IMR-90 (cell line): ENCODE measurements around the gene TCOF1. TPM values are rescaled to one million over a fixed set of nuclear protein-coding genes. Genes with fewer than 3 reads are reported as not detected.

Experiments used
- ATAC-seq: fragments of 200-7000 bp; cut with Tn5 transposase; 2 replicates; pipeline ENCODE4 v1.9.1; 2020; ENCODE audit warnings: low read depth, mild to moderate bottlenecking, moderate library complexity
- BruUV-seq: library from RNA; stranded (reverse); fragments of 400-500 nt; replicated peaks from 2 replicates; lab custom pipeline; 2021; lab: Mats Ljungman, UMichigan
- CTCF ChIA-PET: fragments of 300-600 bp; formaldehyde crosslinking; extraction: SDS; loops from one replicate; lab custom pipeline; 2021; ENCODE audit warnings: antibody characterized with exemption; lab: Yijun Ruan, JAX
- POLR2A ChIA-PET: fragments of 300-600 bp; sonication (Branson Sonifier 250); formaldehyde crosslinking; loops from one replicate; lab custom pipeline; 2022; ENCODE audit warnings: antibody characterized with exemption; ENCODE audit not compliant: unreplicated experiment; lab: Charles Lee
- DNase-seq: peaks from one replicate; pipeline ENCODE4 v3.0.0; 2013
- H2AFZ ChIP-seq: replicated peaks from 2 replicates; pipeline ENCODE3; 2013; ENCODE audit warnings: low read length, mild to moderate bottlenecking; ENCODE audit not compliant: poor library complexity
- H2AK5ac ChIP-seq: 2 replicates; pipeline ENCODE4 v1.6.1; 2013; ENCODE audit warnings: low read depth, low read length, inconsistent platforms
- H2AK9ac ChIP-seq: replicated peaks from 2 replicates; pipeline ENCODE3; 2013; ENCODE audit warnings: mild to moderate bottlenecking, low read depth, low read length, moderate library complexity; ENCODE audit not compliant: poor library complexity
- H2BK120ac ChIP-seq: 2 replicates; pipeline ENCODE4 v1.6.1; 2013; ENCODE audit warnings: low read depth, low read length, inconsistent platforms
- H2BK15ac ChIP-seq: 3 replicates; pipeline ENCODE4 v1.6.1; 2013; ENCODE audit warnings: low read depth, low read length, inconsistent platforms
- H2BK20ac ChIP-seq: 2 replicates; pipeline ENCODE4 v1.6.1; 2013; ENCODE audit warnings: low read depth, mild to moderate bottlenecking, inconsistent platforms, low read length, moderate library complexity
- H2BK5ac ChIP-seq: 2 replicates; pipeline ENCODE4 v1.6.1; 2013; ENCODE audit warnings: mild to moderate bottlenecking, low read depth, low read length, inconsistent platforms; ENCODE audit not compliant: poor library complexity, severe bottlenecking
- H3K14ac ChIP-seq: replicated peaks from 2 replicates; pipeline ENCODE4 v1.6.1; 2013; ENCODE audit warnings: low read depth, low read length, inconsistent platforms
- H3K18ac ChIP-seq: 2 replicates; pipeline ENCODE4 v1.6.1; 2013; ENCODE audit warnings: low read depth, low read length, control low read depth
- H3K23ac ChIP-seq: 2 replicates; pipeline ENCODE4 v1.6.1; 2013; ENCODE audit warnings: low read depth, low read length, inconsistent platforms
- H3K27ac ChIP-seq: 2 replicates; pipeline ENCODE4 v1.5.1; 2013; ENCODE audit warnings: mild to moderate bottlenecking, control low read depth, low read length; ENCODE audit not compliant: insufficient read depth
- H3K27me3 ChIP-seq: 2 replicates; pipeline ENCODE4 v1.6.1; 2013; ENCODE audit warnings: low read length; ENCODE audit not compliant: control insufficient read depth, insufficient read depth
- H3K36me3 ChIP-seq: 2 replicates; pipeline ENCODE4 v1.6.1; 2013; ENCODE audit warnings: low read length, mixed read lengths; ENCODE audit not compliant: control insufficient read depth, insufficient read depth
- H3K4ac ChIP-seq: 2 replicates; pipeline ENCODE4 v1.6.1; 2013; ENCODE audit warnings: low read depth, low read length, inconsistent platforms
- H3K4me1 ChIP-seq: 2 replicates; pipeline ENCODE4 v1.6.1; 2013; ENCODE audit warnings: low read length, mixed read lengths; ENCODE audit not compliant: control insufficient read depth, insufficient read depth
- H3K4me2 ChIP-seq: 2 replicates; pipeline ENCODE4 v1.6.1; 2013; ENCODE audit warnings: low read depth, mild to moderate bottlenecking, control low read depth, low read length, moderate library complexity
- H3K4me3 ChIP-seq: 2 replicates; pipeline ENCODE4 v1.5.1; 2013; ENCODE audit warnings: low read depth, mild to moderate bottlenecking, control low read depth, low read length, moderate library complexity; ENCODE audit not compliant: insufficient read depth
- H3K56ac ChIP-seq: 2 replicates; pipeline ENCODE4 v1.6.1; 2013; ENCODE audit warnings: low read length, inconsistent platforms; ENCODE audit not compliant: insufficient read depth; ENCODE audit errors: extremely low read depth
- H3K79me1 ChIP-seq, 2 experiments: 2 replicates each; pipeline ENCODE4 v1.6.1; 2013; ENCODE audit warnings: low read length in 2 of 2, inconsistent platforms in 1 of 2, low read depth in 1 of 2
- H3K9ac ChIP-seq: 2 replicates; pipeline ENCODE4 v1.6.1; 2013; ENCODE audit warnings: low read depth, low read length, control low read depth
- H3K9me1 ChIP-seq: 2 replicates; pipeline ENCODE4 v1.6.1; 2013; ENCODE audit warnings: low read length, inconsistent platforms; ENCODE audit not compliant: insufficient read depth
- H3K9me3 ChIP-seq: 2 replicates; pipeline ENCODE4 v1.6.1; 2013; ENCODE audit warnings: low read length; ENCODE audit not compliant: control insufficient read depth, insufficient read depth
- H4K20me1 ChIP-seq: 2 replicates; pipeline ENCODE4 v1.6.1; 2013; ENCODE audit warnings: low read length, inconsistent platforms; ENCODE audit not compliant: insufficient read depth
- H4K5ac ChIP-seq: 2 replicates; pipeline ENCODE4 v1.6.1; 2013; ENCODE audit warnings: mild to moderate bottlenecking, low read depth, low read length, control low read depth
- H4K8ac ChIP-seq, 2 experiments: 2 replicates each; pipeline ENCODE4 v1.6.1; 2013; ENCODE audit warnings: low read depth in 2 of 2, low read length in 2 of 2, control low read depth in 1 of 2, inconsistent platforms in 1 of 2
- H4K91ac ChIP-seq: 2 replicates; pipeline ENCODE4 v1.6.1; 2013; ENCODE audit warnings: low read depth, low read length, inconsistent platforms; ENCODE audit not compliant: insufficient read depth
- MAFK ChIP-seq: IDR thresholded peaks from 2 replicates; pipeline ENCODE4 v1.6.1; 2012; ENCODE audit warnings: low read depth, low read length, improper control_type of control experiment
- RFX5 ChIP-seq: IDR thresholded peaks from 2 replicates; pipeline ENCODE4 v1.8.0; 2012; ENCODE audit warnings: low read depth, mild to moderate bottlenecking, low read length, moderate library complexity
- WGBS, 2 experiments: methylation state at CpG; one replicate each; pipeline versions ENCODE4 v1.1.5 to v1.1.7; 2013; ENCODE audit warnings: missing lambda C conversion rate in 2 of 2; ENCODE audit not compliant: insufficient read length in 1 of 2; ENCODE audit errors: extremely low coverage in 2 of 2; 5-methylcytosine and 5-hydroxymethylcytosine counted together
- dilution Hi-C: fragments of 300-500 bp; cut with HindIII; formaldehyde crosslinking; loops from one replicate; pipeline ENCODE4 v1.14.3; 2018; ENCODE audit warnings: low sequenced_read_pairs; ENCODE audit not compliant: unreplicated experiment
- in situ Hi-C: fragments of 300-500 bp; cut with MboI; formaldehyde crosslinking; loops from 3 replicates; pipeline ENCODE4 v1.14.3; 2019; ENCODE audit warnings: low sequenced_read_pairs, inconsistent platforms, mixed read lengths
- intact Hi-C: fragments of 100-400 bp; cut with micrococcal nuclease; formaldehyde crosslinking; loops from 2 replicates; pipeline ENCODE4 v1.10.0; 2022
- polyA plus RNA-seq, 3 experiments: library from polyadenylated mRNA; depleted of rRNA; stranded (reverse); fragments of >200 nt; gene quantifications; 2 replicates each; pipeline ENCODE4 v1.2.3, GENCODE V29; 2012; ENCODE audit warnings: low replicate concordance in 1 of 3
- total RNA-seq: library from RNA; depleted of rRNA; stranded (reverse); fragments of >200 nt; gene quantifications from 2 replicates; pipeline ENCODE4 v1.2.3, GENCODE V29; 2012

Gene TCOF1
- total and polyA plus RNA-seq, 2 of the 4 experiments (the other 2 are of a cell fraction), result 18.2 to 19.7 TPM

DNA sequence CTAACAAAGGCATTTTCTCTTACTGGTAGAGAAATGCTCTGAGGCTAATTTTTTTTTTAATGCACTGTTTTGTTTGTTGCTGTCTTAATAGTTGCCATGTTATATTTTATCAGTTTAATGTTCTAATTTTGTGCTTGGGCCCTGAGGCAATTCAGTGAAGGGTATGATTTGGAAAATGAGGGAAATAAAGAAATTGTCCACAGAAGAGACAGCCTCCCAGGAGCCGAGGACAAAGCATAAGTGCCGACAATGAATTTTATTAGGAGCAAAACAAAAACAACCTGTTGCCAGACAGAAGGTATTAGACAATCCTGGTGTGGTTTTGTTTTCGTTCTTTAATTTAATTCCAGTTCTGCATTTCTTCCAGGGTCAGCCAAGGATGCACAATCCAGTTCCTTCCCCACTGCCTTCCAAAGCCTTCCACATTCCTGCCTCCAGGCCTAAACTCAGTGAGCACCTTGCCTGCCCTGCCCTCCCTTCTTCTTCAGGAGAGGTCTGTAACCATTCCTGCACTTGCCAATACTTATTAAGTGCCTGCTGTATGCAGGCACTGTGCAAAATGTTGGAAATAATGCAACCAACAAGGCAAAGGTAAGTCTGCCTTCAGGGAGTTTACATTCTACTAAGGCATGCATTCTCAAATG is 4.3 kb upstream of the TCOF1 start:
- Histone ChIP-seq H3K4me3 (no peak overlapping the region), H3K9me3 (no peaks in the 10 kb centered on the region), H2AK5ac (no peak overlapping the region), H2BK120ac (no peak overlapping the region), H2BK20ac (no peak overlapping the region), H3K14ac (no peak overlapping the region), H3K36me3 (no peaks in the 10 kb centered on the region), H3K4ac (no peak overlapping the region), H3K9me1 (no peaks in the 10 kb centered on the region), H3K79me1 (peaks cover 5 to 6% of the 10 kb centered on the region in 2 experiments; a peak in 3 of 4 replicates), H3K9ac (no peak overlapping the region), H2BK15ac (no peak overlapping the region), H3K56ac (no peak overlapping the region), H4K20me1 (no peaks in the 10 kb centered on the region), H3K27ac (no peak overlapping the region), H3K23ac (no peak overlapping the region), H3K18ac (no peak overlapping the region), H2AFZ (no peak overlapping the region), H4K5ac (no peak overlapping the region), H4K8ac (no peak overlapping the region), H2AK9ac (no peak overlapping the region), H3K27me3 (no peaks in the 10 kb centered on the region), H2BK5ac (no peak overlapping the region), H3K4me2 (no peak overlapping the region), H3K4me1 (peaks cover 1% of the 10 kb centered on the region; the same call in 1 of the 2 replicates), H4K91ac (no peak overlapping the region)
- no TSS peak for BruUV-seq
- DNase-seq (no peak), ATAC-seq (no peak)
- intact Hi-C loops, result loop anchor here (10.0 kb wide), 1 partner anchor 348 kb away; the partner anchor contains the start of genes HMGXB3 and TIGD6
- CTCF ChIA-PET, result no interaction called here
- POLR2A ChIA-PET, result no interaction called here
- dilution Hi-C loops, result no loop called here
- TF ChIP-seq RFX5 (no peak), MAFK (0 out of 2 replicates have a peak, but pooled peaks have one; percentile 9)
- 100% methylated on average over 1 of the region's 3 CpGs; no CpG with 5 or more reads in 1 of the 2 experiments for WGBS, 2 experiments
- in situ Hi-C loops, result no loop called here
